Caco-2 (cell line): ENCODE results near the gene ILF3. TPM values are rescaled to one million over a fixed set of nuclear protein-coding genes. Genes with fewer than 3 reads are reported as not detected.

Source experiments
- BruUV-seq: library from RNA; stranded (reverse); fragments of 400-500 nt; replicated peaks from 2 replicates; lab custom pipeline; 2021; lab: Mats Ljungman, UMichigan
- CTCF ChIA-PET: fragments of 300-600 bp; sonication (Branson Sonifier 250); formaldehyde crosslinking; loops from one replicate; lab custom pipeline; 2022; ENCODE audit warnings: antibody characterized with exemption; lab: Charles Lee
- POLR2A ChIA-PET: fragments of 300-600 bp; sonication (Branson Sonifier 250); formaldehyde crosslinking; loops from one replicate; lab custom pipeline; 2022; ENCODE audit warnings: antibody characterized with exemption; lab: Charles Lee
- DNase-seq, 2 experiments: peaks; one replicate each; pipeline versions ENCODE4 v3.0.0 to v3.0.0-alpha.2; 2020 to 2022
- H3K27me3 ChIP-seq: replicated peaks from 2 replicates; pipeline ENCODE4 v1.6.0; 2011; ENCODE audit warnings: low read length; ENCODE audit not compliant: control insufficient read depth, insufficient read depth
- H3K36me3 ChIP-seq: 2 replicates; pipeline ENCODE4 v1.5.1; 2011; ENCODE audit warnings: low read length; ENCODE audit not compliant: control insufficient read depth, insufficient read depth
- H3K4me1 ChIP-seq: fragments of 250-450 bp; sonication (Bioruptor Pico); 2 replicates; pipeline ENCODE4 v1.5.1; 2020; ENCODE audit warnings: mild to moderate bottlenecking
- H3K4me3 ChIP-seq: 2 replicates; pipeline ENCODE4 v1.5.1; 2011; ENCODE audit warnings: low read depth, mild to moderate bottlenecking, control low read depth, low read length
- H3K9me3 ChIP-seq: fragments of 250-450 bp; sonication (Bioruptor Pico); 2 replicates; pipeline ENCODE4 v1.5.1; 2020; ENCODE audit warnings: mild to moderate bottlenecking, moderate library complexity
- H3K27ac Mint-ChIP-seq: one replicate; pipeline ENCODE4 v1.8.0; 2022; ENCODE audit warnings: mixed read lengths; ENCODE audit not compliant: unreplicated experiment
- H3K27me3 Mint-ChIP-seq: one replicate; pipeline ENCODE4 v1.8.0; 2022; ENCODE audit warnings: mixed read lengths; ENCODE audit not compliant: insufficient read depth, unreplicated experiment
- H3K36me3 Mint-ChIP-seq: one replicate; pipeline ENCODE4 v1.8.0; 2022; ENCODE audit warnings: mild to moderate bottlenecking, mixed read lengths; ENCODE audit not compliant: insufficient read depth, unreplicated experiment
- H3K4me1 Mint-ChIP-seq: one replicate; pipeline ENCODE4 v1.8.0; 2022; ENCODE audit warnings: low read depth, mixed read lengths; ENCODE audit not compliant: unreplicated experiment
- H3K4me3 Mint-ChIP-seq: one replicate; pipeline ENCODE4 v1.8.0; 2022; ENCODE audit warnings: mild to moderate bottlenecking, moderate library complexity, mixed read lengths; ENCODE audit not compliant: unreplicated experiment
- H3K9me3 Mint-ChIP-seq: one replicate; pipeline ENCODE4 v1.8.0; 2022; ENCODE audit warnings: mixed read lengths; ENCODE audit not compliant: unreplicated experiment
- intact Hi-C: fragments of 100-400 bp; cut with micrococcal nuclease; formaldehyde crosslinking; loops from one replicate; pipeline ENCODE4 v1.10.0; 2022; ENCODE audit not compliant: unreplicated experiment
- total RNA-seq: library from RNA; stranded (reverse); gene quantifications from 2 replicates; pipeline ENCODE4 v1.2.3, GENCODE V29; 2022
- TF ChIP-seq, protein P1 (sequence below), 2 experiments: fragments of 200-600 bp in 1 of 2; IDR thresholded peaks; 1 replicate in 1 of 2; 2 replicates in 1 of 2; pipeline versions ENCODE4 v1.5.1 to v1.8.0; 2011 to 2022; ENCODE audit warnings: antibody characterized with exemption in 1 of 2, control low read depth in 1 of 2, inconsistent platforms in 1 of 2, low read depth in 1 of 2, low read length in 1 of 2, mild to moderate bottlenecking in 1 of 2, moderate library complexity in 1 of 2; ENCODE audit not compliant: insufficient read depth in 1 of 2, severe bottlenecking in 1 of 2, unreplicated experiment in 1 of 2

The ILF3 gene
- total RNA-seq, 1 experiment from 2014 or later = 399 TPM

DNA sequence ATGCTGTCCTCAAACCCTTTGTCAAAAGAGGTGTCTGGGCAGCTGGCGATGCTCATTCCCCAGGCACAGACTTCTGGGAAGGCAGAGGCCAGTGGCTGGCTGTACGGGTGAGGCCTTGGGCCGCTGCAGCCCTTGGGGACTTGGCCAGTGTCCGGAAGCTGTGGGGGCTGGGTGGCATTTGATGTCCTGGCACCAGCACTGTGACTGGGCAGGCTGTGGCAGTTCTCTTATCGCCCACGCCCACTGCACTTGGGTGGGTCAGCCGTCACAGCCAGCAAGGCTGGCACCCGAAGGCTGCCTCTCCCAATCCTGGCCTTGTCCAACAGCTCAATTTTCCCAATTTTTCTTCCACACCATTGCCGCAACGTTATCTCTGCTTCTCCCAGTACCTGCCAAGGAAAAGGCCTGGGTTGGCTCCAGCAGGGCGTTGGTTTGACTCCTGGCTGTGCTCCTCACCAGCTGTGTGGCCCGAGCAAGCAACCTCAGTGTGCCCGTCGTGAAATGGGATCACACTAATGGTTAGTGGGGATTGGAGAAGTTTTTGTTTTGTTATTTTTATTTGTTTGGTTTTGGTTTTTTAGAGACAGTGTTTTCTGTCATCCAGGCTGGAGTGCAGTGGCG lies 41.5 kb upstream of the ILF3 start:
- Histone ChIP-seq H3K4me1 (peaks cover 8% of the 10 kb centered on the region), H3K9me3 (no peaks in the 10 kb centered on the region), H3K27me3 (no peaks in the 10 kb centered on the region), H3K4me3 (no peak overlapping the region), H3K36me3 (no peaks in the 10 kb centered on the region)
- H3K4me1 Mint-ChIP-seq = peaks cover 3% of the 10 kb centered on the region
- no peak for DNase-seq
- ChIA-PET POLR2A (interaction anchor here (0.6 kb wide), 1 partner anchor 8 kb away, joined by 3 read pairs; no protein-coding TSS in a partner anchor), CTCF (interaction anchor here (0.6 kb wide), 1 partner anchor 105 kb away, joined by 7 read pairs; the partner anchor contains the start of gene DNM2)
- BruUV-seq = no TSS peak
- H3K9me3 Mint-ChIP-seq = no peaks in the 10 kb centered on the region
- no peaks in the 10 kb centered on the region for H3K27me3 Mint-ChIP-seq
- peaks cover 9% of the 10 kb centered on the region for H3K36me3 Mint-ChIP-seq
- TF ChIP-seq, protein P1, sequence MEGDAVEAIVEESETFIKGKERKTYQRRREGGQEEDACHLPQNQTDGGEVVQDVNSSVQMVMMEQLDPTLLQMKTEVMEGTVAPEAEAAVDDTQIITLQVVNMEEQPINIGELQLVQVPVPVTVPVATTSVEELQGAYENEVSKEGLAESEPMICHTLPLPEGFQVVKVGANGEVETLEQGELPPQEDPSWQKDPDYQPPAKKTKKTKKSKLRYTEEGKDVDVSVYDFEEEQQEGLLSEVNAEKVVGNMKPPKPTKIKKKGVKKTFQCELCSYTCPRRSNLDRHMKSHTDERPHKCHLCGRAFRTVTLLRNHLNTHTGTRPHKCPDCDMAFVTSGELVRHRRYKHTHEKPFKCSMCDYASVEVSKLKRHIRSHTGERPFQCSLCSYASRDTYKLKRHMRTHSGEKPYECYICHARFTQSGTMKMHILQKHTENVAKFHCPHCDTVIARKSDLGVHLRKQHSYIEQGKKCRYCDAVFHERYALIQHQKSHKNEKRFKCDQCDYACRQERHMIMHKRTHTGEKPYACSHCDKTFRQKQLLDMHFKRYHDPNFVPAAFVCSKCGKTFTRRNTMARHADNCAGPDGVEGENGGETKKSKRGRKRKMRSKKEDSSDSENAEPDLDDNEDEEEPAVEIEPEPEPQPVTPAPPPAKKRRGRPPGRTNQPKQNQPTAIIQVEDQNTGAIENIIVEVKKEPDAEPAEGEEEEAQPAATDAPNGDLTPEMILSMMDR (IDR thresholded peaks at IDR 0.05; ENCODE audit: insufficient read depth in 1 of 2, low read depth in 1 of 2, low read length in 1 of 2, severe bottlenecking in 1 of 2, unreplicated experiment in 1 of 2) = no peak
- intact Hi-C loops = no loop called here
- H3K27ac Mint-ChIP-seq = no peak overlapping the region
- H3K4me3 Mint-ChIP-seq = no peak overlapping the region

DNA sequence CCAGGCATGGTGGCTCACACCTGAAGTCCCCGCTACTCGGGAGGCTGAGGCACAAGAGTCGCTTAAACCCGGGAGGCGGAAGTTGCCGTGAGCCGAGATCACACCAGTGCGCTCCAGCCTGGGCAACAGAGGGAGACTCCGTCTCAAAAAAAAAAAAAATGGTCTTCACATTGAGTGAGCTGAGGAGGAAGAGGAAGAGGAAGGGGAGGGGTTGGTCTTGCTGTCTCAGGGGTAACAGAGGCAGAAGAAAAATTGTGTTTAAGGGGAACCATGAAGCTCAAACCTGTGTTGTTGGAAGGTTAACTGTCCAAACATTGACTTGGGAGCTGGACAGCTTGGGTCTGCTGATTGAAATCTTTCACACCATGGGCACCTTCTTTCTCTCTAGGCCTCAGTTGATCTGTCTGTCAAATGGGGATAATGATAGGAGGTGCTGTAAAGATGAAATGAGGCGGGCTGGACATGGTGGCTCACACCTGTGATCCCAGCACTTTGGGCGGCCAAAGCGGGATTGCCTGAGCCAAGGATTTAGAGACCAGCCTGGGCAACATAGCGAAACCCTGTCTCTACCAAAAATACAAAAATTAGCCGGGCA lies 38.6 kb upstream of the ILF3 start:
- H3K4me3 ChIP-seq = no peak overlapping the region
- no TSS peak for BruUV-seq
- Mint-ChIP-seq H3K4me1 (peaks cover 8% of the 10 kb centered on the region), H3K36me3 (peaks cover 14% of the 10 kb centered on the region), H3K4me3 (no peak overlapping the region), H3K27ac (no peak overlapping the region), H3K27me3 (no peaks in the 10 kb centered on the region), H3K9me3 (no peaks in the 10 kb centered on the region)
- TF ChIP-seq, protein P1 (IDR thresholded peaks at IDR 0.05; ENCODE audit: insufficient read depth in 1 of 2, low read depth in 1 of 2, low read length in 1 of 2, severe bottlenecking in 1 of 2, unreplicated experiment in 1 of 2) = no peak
- no peak for DNase-seq
- peaks cover 11% of the 10 kb centered on the region for H3K4me1 ChIP-seq
- H3K36me3 ChIP-seq = no peaks in the 10 kb centered on the region
- H3K9me3 ChIP-seq = no peaks in the 10 kb centered on the region
- intact Hi-C loops = no loop called here
- POLR2A ChIA-PET = no interaction called here
- CTCF ChIA-PET = no interaction called here
- H3K27me3 ChIP-seq = no peaks in the 10 kb centered on the region

DNA sequence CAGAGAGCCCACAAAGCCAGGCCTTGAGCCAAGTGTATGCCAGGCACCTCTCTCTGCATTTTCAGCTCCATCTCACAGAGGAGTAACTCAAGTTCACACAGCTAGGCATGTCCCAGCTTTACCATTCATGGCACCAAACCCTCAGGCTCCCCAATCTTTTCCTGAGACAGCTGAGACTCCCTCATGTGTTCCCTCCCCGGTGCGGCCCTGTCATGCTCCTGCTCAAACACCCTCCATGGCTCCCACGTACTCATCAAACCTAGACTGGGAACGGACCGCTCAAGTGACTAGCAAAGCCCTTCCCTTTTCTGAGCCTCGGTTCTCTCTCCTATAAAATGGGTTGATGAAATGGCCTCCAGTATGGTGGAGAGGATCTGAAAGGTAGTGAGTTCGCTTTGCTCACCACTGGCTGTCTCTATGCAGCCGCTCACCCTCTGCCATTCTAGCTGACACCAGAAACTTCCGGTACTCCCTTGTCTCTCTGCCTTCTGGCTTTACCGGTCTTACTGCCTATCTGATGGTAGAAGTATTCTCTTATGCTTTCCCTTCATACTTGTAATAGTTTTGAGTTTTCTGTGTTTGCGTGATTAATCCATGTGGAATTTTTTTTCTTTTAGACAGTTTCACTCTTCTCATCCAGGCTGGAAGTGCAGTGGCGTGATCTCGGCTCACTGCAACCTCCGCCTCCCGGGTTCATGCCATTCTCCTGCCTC lies 36.6 kb upstream of the ILF3 start:
- intact Hi-C loops = no loop called here
- Mint-ChIP-seq H3K4me1 (peaks cover 8% of the 10 kb centered on the region), H3K36me3 (peaks cover 14% of the 10 kb centered on the region), H3K9me3 (no peaks in the 10 kb centered on the region), H3K4me3 (peak overlapping the region; percentile 57), H3K27me3 (no peaks in the 10 kb centered on the region), H3K27ac (peak overlapping the region; percentile 73)
- TF ChIP-seq, protein P1 (IDR thresholded peaks at IDR 0.05; ENCODE audit: insufficient read depth in 1 of 2, low read depth in 1 of 2, low read length in 1 of 2, severe bottlenecking in 1 of 2, unreplicated experiment in 1 of 2) = no peak
- BruUV-seq = no TSS peak
- H3K4me1 ChIP-seq = peaks cover 17% of the 10 kb centered on the region
- no peak overlapping the region for H3K4me3 ChIP-seq
- no peaks in the 10 kb centered on the region for H3K9me3 ChIP-seq
- ChIA-PET POLR2A (no interaction called here), CTCF (no interaction called here)
- no peaks in the 10 kb centered on the region for H3K27me3 ChIP-seq
- no peaks in the 10 kb centered on the region for H3K36me3 ChIP-seq
- DNase-seq = peak in 1 of 2 experiments; percentile 30
